Fibroblast of pulmonary artery (primary cell): ENCODE measurements around the gene WDR70.
A peak's percentile ranks its signal among the peaks of the same experiment; 100 is the strongest.

ENCODE experiments used
- DNase-seq: peaks from one replicate; pipeline ENCODE4 v3.0.0-alpha.2; 2010; ENCODE audit warnings: low read depth
- H3K4me3 ChIP-seq: replicated peaks from 2 replicates; pipeline ENCODE4 v1.5.1; 2011; ENCODE audit warnings: low read depth, mild to moderate bottlenecking, control low read depth, low read length, moderate library complexity
- TF ChIP-seq, protein P1 (sequence below): IDR thresholded peaks from 2 replicates; pipeline ENCODE4 v1.5.1; 2011; ENCODE audit warnings: mild to moderate bottlenecking, control low read depth, low read length, inconsistent platforms; ENCODE audit errors: missing control alignments

The WDR70 gene

DNA sequence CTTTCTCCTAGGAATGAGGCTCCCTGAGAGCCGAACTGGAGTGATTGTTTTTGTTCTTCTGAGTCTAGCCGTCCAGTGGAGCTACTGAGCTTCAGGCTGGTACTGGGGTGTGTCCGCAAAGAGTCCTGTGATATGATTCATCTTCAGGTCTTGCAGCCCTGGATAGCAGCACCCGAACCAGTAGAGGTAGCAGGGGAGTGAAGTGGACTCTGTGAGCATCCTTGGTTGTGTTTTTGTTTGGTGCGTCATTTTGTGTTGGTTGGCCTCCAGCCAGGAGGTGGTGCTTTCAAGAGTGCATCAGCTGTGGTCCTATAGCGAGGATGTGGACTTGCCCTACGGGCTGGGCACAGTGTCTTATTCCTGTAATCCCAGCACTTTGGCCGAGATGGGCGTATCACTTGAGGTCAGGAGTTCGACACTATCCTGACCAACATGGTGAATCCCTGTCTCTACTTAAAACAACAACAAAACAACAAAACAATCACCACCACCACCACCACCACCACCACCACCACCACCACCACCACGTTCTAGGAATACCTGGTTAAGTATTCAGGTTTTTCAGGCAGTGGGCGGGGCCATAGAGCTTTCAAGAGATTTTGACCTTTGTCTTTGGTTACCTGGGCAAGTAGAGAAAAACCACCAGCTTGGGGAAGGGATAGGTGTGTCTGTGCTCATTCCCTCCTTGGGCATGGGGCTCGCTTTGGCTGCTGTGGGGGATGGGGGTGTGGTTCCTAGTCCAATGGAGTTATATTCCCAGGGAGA is 154.0 kb downstream of the WDR70 start:
- DNase-seq: peak; percentile 10
- no peak overlapping the region for H3K4me3 ChIP-seq
- TF ChIP-seq, protein P1, sequence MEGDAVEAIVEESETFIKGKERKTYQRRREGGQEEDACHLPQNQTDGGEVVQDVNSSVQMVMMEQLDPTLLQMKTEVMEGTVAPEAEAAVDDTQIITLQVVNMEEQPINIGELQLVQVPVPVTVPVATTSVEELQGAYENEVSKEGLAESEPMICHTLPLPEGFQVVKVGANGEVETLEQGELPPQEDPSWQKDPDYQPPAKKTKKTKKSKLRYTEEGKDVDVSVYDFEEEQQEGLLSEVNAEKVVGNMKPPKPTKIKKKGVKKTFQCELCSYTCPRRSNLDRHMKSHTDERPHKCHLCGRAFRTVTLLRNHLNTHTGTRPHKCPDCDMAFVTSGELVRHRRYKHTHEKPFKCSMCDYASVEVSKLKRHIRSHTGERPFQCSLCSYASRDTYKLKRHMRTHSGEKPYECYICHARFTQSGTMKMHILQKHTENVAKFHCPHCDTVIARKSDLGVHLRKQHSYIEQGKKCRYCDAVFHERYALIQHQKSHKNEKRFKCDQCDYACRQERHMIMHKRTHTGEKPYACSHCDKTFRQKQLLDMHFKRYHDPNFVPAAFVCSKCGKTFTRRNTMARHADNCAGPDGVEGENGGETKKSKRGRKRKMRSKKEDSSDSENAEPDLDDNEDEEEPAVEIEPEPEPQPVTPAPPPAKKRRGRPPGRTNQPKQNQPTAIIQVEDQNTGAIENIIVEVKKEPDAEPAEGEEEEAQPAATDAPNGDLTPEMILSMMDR: no peak

DNA sequence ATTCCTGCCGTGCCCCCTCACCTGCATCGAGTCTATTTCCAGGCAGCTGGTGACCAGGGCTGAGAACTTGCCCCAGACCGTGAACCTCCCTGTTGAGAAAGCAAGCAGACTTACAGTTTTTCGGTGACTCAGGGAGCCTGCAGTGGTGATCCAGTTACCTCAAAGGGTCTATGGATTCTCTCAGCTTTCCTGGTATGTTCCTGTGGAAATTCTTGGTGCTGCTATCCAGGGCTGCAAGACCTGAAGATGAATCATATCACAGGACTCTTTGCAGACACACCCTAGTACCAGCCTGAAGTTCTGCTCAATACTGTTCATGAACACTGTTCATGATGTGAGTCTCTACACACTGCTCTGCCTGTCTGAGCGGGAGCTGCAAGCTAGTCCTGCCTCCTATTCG is 154.7 kb downstream of the WDR70 start:
- H3K4me3 ChIP-seq: no peak overlapping the region
- DNase-seq: peak; percentile 7
- TF ChIP-seq, protein P1: no peak

DNA sequence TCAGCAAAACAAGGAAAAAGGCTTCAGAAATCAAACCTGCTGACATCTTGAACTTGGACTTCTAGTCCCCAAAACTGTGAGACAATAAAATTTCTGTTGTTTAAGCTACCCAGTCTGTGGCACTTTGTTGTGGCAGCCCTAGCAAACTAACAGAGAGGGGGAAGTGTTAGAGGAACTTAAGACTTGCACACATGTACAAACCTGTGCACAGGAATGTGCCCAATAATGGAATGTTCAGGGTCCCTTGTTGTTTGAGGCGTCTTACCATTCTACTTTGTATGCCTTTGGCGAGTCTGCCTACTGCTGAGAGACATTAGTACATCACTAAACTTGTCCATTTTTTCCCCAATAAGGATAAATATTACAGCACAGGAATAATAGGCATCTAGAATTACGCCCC is 160.3 kb downstream of the WDR70 start:
- H3K4me3 ChIP-seq: no peak overlapping the region
- DNase-seq: no peak
- TF ChIP-seq, protein P1: no peak

DNA sequence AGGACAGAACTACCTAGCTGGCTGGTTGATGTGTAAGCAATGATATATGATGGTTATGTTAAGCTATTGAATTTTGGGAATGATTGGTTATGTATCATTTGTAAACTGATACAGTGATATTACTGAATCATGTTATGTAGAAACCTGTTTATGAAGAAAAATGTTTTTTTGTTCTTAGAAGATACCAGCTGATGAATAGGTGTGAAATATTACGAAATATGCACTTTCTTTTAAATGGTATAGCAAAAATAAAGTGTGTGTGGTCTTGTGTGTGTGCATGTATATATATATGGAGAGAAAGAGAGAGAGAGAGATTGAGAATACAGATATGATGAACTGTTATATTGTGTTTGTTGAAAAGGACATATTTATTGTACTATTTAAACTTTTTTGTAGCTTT is 164.1 kb downstream of the WDR70 start:
- no peak overlapping the region for H3K4me3 ChIP-seq
- DNase-seq: no peak
- TF ChIP-seq, protein P1: no peak

DNA sequence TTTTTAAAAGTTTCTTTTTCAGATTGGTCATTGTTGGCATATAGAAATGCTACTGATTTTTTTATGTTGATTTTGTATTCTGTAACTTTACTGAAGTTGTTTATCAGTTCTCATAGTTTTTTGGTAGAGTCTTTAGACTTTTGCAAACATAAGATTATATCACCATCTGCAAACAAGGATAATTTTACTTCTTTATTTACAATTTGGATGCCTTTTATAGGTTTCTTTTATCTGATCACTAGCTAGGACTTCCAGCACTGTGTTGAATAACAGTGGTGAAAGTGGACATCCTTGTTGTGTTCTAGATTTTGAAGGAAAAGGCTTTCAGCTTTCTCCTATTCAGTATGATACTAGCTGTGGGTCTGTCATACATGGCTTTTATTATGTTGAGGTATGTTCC is 170.3 kb downstream of the WDR70 start:
- TF ChIP-seq, protein P1: no peak

DNA sequence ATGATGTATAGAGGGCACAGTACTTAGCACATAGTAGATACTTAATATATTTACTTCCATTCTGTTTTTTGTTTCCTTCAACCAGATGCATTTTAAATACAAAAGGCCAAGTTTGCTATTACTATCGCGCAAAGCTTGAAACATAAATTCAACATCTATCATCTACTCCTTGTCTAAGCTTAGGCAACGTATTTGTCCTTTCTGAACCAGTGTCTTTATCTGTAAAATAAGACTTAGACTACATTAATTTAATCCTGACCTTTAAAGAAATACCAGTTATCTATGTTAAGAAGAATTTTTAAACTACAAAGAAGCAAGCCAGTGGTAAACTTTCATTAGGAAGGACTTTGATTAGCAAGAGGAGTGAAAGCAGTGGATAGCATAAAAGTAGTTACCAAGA is 173.0 kb downstream of the WDR70 start:
- TF ChIP-seq, protein P1: no peak
- no peak overlapping the region for H3K4me3 ChIP-seq
- no peak for DNase-seq

More for the DNA sequence above, 170.3 kb downstream of the WDR70 start:
- H3K4me3 ChIP-seq: no peak overlapping the region
- DNase-seq: no peak
